Measurements from ENCODE around the gene HAAO.

The HAAO gene

DNA sequence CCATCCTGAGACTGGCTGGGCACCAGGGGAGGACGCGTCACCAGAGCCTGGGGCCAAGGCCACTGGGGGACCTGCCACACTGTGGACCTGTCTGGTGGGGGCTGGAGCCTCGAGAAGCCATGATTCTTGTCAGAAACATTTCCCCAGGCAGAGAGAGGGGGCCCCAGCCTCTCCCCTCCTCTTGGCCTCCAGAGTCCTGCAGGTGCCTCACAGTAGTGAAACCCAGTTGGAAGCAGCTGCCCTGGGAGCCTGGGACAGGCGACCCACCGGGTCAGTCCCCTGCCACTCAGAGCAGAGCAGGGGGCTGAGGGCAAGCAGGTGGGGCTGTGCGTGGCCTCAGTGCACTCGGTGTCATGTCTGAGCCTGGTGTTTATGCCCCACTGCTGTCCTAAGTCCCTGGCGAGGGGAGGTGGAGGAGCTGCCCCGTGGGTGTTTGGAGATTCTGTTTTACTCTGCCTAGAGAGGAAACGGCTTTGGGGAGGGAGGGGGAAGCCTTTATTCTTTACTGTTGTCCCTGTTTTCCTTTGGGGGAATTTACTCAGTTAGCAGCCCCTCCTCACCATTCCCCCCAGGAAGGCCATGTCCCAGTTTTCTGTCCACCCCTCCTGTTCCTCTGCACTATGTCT is 36.1 kb downstream of the HAAO start:
- TF ChIP-seq, protein P1, sequence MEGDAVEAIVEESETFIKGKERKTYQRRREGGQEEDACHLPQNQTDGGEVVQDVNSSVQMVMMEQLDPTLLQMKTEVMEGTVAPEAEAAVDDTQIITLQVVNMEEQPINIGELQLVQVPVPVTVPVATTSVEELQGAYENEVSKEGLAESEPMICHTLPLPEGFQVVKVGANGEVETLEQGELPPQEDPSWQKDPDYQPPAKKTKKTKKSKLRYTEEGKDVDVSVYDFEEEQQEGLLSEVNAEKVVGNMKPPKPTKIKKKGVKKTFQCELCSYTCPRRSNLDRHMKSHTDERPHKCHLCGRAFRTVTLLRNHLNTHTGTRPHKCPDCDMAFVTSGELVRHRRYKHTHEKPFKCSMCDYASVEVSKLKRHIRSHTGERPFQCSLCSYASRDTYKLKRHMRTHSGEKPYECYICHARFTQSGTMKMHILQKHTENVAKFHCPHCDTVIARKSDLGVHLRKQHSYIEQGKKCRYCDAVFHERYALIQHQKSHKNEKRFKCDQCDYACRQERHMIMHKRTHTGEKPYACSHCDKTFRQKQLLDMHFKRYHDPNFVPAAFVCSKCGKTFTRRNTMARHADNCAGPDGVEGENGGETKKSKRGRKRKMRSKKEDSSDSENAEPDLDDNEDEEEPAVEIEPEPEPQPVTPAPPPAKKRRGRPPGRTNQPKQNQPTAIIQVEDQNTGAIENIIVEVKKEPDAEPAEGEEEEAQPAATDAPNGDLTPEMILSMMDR (IDR thresholded peaks at IDR 0.05), result no peak
- Histone ChIP-seq H3K4me3 (no peak overlapping the region), H3K27ac (no peak overlapping the region)
- no peak for DNase-seq (ENCODE audit: low spot score)

DNA sequence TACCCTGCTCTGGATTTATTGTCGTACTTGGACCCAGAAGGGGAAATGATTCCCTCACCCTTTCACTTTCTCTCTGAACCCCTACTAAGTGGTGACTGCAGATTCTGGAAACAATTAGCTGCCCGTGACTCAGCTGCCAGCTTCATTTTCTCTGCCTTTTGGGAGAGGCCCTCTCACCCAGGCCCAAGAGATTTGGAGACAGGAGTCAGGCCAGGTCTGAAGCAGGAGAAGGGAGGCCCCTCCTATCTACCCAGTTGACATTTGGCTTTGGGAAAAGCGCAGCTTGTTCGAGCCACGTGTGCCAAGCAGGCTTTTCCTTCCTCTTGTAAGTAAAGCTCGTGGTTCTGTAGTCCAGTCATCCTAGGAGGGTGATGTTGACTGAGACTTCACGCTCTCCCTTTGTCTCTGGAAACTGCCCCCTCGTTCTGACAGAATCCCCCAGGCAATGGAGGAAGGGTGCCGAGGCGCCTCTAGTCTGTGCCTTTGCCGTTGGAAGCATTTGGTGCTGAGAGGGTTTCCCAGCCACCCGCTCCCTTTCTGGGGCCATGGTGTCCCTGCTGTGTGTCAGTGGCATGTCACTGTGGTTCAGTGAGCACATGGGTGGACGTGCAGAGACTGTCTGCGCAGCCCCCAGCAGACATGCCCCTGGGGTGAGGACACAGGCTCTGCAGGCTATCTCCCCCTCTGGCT is 37.0 kb downstream of the HAAO start:
- DNase-seq (ENCODE audit: low spot score), result no peak
- TF ChIP-seq, protein P1 (IDR thresholded peaks at IDR 0.05), result no peak
- Histone ChIP-seq H3K4me3 (no peak overlapping the region), H3K27ac (peak overlapping the region in 1 of 2 donors; percentile 35)

DNA sequence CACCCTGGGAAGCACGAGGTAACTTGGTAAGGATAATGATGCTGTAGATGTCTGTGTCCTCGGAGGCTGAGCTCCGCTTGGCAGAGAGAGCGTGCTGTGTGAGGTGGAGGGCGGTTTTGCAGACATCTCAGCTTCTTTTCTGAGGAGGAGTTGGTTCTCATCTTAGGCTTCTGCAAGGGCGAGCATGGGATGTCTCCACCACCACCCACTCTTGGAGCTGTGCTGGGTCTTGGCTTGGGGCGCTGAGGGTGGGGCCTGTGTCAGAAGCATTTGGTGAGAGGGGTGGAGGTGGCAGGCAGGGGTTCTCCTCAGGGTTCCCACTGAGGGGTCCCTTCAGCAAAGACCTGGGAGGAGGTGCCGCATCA is 37.6 kb downstream of the HAAO start:
- DNase-seq (ENCODE audit: low spot score), result no peak
- Histone ChIP-seq H3K4me3 (no peak overlapping the region), H3K27ac (peak overlapping the region in 1 of 2 donors; percentile 35)
- TF ChIP-seq, protein P1 (IDR thresholded peaks at IDR 0.05), result no peak

DNA sequence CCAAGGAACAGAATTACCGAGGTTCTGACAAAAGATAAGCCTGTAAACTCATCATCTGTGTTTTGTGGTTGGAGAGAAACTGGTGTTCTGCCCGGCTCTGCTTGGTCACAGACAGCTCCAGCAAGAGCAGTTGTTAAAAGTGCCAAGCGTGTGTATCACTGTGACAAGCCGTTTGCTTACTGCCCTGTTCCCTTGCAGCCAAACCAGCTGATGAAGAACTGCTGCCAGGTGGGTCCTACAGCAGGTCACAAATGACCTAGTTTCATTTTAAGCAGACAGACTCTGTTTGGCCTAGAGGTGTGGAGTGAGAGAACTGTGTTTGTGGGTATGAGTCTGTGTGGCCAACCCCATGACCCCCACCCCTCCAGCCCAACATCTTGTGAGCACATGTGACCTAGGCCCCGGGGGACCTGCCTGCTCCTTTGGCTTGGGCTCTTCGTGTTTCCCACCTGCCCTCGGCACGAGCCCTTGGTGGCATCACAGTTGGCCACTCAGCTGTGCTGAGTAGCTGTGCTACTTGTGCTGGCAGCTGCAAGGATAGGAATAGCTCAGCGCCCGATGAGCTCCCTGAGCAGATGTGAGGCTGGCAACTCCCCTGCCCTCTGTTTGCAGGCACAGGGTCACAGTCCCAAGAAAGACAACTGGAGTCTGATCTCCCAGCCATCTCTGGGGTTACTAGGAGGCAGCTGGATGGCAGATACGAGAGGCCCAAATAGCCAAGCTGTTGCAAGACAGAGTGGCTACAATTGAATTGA is 38.2 kb downstream of the HAAO start:
- no peak for DNase-seq (ENCODE audit: low spot score)
- no peak overlapping the region for H3K27ac ChIP-seq
- TF ChIP-seq, protein P1 (IDR thresholded peaks at IDR 0.05), result no peak
- no peak overlapping the region for H3K4me3 ChIP-seq

DNA sequence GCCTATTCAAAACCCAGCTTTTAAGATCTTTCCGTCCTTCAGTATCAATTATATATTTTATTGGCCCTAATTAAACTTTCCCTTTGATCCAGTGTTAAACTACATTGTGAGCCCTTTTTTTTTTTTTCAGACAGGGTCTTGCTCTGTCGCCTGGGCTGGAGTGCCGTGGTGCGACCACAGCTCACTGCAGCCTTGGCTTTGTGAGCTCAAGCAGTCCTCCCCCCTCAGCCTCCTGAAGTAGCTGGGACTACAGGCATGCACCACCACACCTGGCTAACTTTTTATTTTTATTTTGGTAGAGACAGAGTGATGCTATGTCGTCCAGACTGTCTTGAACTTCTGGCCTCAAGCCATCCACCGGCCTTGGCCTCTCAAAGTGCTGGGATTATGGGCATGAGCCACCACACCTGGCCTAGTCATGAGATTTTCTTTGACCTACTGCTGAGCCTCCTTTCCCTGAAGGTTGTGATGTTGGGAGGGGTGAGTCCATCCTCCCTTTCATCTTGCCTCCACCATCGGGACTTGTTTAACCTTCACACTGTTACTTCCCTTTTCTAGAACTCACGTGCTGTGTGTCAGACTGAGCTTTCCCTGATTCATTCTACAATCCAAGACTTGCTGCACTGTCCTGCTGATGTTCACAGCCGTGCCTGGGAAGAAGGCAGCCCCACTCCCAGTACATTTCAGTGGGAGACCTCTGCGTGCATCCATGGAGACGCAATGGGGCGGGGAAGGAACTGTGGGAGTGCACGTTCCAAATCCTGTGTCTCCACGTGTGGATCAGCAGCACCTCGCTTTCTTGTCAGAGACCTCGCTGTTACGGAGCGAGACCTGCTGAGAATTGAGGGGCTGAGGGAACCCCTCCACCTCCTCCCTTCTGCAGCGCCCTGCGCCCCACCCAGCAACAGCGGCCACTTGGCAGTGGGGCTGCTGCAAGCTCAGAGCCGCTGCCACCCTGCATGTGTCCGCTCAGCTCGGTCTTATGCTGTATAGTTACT is 39.3 kb downstream of the HAAO start:
- Histone ChIP-seq H3K4me3 (no peak overlapping the region), H3K27ac (no peak overlapping the region)
- TF ChIP-seq, protein P1 (IDR thresholded peaks at IDR 0.05), result no peak
- no peak for DNase-seq (ENCODE audit: low spot score)

DNA sequence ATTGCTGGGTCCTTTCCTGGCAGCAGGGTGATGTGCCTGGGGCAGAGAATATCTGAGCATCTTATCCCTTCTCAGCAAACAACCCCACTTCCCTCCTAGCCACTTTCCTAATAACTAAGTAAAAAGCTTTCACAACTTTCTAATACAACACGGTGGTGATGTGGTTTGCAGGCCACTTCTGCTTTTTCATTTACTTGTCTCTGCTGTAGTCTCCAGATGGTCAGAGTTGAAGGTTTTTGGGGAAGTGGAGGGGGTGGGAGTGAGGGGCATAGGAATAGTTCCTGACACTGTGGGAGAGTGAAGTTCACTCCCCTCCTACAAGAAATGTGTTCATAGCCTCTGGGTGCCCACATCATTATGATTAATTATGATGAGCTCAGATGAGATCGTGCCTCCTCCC is 40.1 kb downstream of the HAAO start:
- H3K27ac ChIP-seq, result no peak overlapping the region
- TF ChIP-seq, protein P1 (IDR thresholded peaks at IDR 0.05), result no peak
- no peak overlapping the region for H3K4me3 ChIP-seq
- DNase-seq (ENCODE audit: low spot score), result no peak

Data from coronary artery (tissue), 2 donors.